ENCODE measurements around the gene CARS1.

Gene CARS1

DNA sequence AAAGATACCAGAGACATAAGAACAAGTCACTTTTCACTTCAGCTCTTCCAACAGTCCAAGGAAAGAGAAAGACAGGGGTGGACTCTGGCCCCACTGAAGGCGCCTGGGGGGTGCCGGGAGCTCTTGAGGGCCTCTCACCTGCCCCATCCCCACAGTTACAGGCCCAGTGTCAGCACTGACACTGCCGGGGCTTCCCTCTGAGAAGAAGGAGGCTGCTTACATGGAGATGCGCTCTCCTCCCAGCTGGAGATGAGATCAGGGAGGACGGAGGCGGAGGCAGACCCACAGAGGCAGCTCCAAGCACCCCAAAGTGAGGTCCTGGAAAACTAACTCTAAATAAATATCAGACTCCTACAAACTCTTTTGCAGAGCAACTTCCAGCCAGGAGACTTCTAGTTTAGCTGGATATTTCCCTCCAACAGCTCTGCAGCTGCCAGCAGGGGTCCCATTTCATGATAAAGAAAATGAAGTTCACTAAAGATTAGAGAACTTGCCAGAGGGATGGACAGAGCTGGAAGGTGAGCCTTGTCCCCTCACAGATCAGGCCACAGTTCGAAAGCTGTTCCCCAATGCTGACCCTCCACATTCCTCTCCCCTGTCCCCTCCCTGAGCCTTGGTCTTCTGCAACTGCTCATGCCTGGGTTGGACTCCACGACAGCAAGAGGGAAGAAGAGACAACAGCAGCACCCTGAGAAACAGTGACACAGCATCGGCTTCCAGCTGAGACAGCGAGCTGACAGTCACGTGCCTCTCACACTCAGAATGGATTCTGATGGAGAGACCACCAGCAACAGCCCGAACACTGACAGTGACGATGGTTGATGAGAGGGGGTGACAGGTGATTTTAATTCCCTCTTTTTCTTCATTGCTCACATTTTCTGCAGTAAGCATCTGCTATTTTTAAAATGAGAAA is 5.8 kb downstream of the CARS1 start:
- Histone ChIP-seq H3K4me3 (replicated peaks; ENCODE audit: insufficient read depth, low read length) (no peak overlapping the region), H3K27me3 (ENCODE audit: insufficient read depth, poor library complexity, severe bottlenecking) (no peaks in the 10 kb centered on the region), H3K27ac (replicated peaks) (no peak overlapping the region)
- TF ChIP-seq SPI1 (IDR thresholded peaks at IDR 0.05; ENCODE audit: borderline replicate concordance, low read depth) (no peak), POLR2AphosphoS5 (IDR thresholded peaks at IDR 0.05; ENCODE audit: low read depth) (no peak), GABPA (IDR thresholded peaks at IDR 0.05; ENCODE audit: low read depth) (no peak)
- TF ChIP-seq, protein P1, sequence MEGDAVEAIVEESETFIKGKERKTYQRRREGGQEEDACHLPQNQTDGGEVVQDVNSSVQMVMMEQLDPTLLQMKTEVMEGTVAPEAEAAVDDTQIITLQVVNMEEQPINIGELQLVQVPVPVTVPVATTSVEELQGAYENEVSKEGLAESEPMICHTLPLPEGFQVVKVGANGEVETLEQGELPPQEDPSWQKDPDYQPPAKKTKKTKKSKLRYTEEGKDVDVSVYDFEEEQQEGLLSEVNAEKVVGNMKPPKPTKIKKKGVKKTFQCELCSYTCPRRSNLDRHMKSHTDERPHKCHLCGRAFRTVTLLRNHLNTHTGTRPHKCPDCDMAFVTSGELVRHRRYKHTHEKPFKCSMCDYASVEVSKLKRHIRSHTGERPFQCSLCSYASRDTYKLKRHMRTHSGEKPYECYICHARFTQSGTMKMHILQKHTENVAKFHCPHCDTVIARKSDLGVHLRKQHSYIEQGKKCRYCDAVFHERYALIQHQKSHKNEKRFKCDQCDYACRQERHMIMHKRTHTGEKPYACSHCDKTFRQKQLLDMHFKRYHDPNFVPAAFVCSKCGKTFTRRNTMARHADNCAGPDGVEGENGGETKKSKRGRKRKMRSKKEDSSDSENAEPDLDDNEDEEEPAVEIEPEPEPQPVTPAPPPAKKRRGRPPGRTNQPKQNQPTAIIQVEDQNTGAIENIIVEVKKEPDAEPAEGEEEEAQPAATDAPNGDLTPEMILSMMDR (IDR thresholded peaks at IDR 0.05; ENCODE audit: insufficient read depth, low read length), result no peak
- TF ChIP-seq, protein P2, sequence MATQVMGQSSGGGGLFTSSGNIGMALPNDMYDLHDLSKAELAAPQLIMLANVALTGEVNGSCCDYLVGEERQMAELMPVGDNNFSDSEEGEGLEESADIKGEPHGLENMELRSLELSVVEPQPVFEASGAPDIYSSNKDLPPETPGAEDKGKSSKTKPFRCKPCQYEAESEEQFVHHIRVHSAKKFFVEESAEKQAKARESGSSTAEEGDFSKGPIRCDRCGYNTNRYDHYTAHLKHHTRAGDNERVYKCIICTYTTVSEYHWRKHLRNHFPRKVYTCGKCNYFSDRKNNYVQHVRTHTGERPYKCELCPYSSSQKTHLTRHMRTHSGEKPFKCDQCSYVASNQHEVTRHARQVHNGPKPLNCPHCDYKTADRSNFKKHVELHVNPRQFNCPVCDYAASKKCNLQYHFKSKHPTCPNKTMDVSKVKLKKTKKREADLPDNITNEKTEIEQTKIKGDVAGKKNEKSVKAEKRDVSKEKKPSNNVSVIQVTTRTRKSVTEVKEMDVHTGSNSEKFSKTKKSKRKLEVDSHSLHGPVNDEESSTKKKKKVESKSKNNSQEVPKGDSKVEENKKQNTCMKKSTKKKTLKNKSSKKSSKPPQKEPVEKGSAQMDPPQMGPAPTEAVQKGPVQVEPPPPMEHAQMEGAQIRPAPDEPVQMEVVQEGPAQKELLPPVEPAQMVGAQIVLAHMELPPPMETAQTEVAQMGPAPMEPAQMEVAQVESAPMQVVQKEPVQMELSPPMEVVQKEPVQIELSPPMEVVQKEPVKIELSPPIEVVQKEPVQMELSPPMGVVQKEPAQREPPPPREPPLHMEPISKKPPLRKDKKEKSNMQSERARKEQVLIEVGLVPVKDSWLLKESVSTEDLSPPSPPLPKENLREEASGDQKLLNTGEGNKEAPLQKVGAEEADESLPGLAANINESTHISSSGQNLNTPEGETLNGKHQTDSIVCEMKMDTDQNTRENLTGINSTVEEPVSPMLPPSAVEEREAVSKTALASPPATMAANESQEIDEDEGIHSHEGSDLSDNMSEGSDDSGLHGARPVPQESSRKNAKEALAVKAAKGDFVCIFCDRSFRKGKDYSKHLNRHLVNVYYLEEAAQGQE (IDR thresholded peaks at IDR 0.05; ENCODE audit: insufficient replicate concordance, low read depth), result no peak
- DNase-seq (ENCODE audit: low read depth in 1 of 2, low spot score in 1 of 2), result no peak

DNA sequence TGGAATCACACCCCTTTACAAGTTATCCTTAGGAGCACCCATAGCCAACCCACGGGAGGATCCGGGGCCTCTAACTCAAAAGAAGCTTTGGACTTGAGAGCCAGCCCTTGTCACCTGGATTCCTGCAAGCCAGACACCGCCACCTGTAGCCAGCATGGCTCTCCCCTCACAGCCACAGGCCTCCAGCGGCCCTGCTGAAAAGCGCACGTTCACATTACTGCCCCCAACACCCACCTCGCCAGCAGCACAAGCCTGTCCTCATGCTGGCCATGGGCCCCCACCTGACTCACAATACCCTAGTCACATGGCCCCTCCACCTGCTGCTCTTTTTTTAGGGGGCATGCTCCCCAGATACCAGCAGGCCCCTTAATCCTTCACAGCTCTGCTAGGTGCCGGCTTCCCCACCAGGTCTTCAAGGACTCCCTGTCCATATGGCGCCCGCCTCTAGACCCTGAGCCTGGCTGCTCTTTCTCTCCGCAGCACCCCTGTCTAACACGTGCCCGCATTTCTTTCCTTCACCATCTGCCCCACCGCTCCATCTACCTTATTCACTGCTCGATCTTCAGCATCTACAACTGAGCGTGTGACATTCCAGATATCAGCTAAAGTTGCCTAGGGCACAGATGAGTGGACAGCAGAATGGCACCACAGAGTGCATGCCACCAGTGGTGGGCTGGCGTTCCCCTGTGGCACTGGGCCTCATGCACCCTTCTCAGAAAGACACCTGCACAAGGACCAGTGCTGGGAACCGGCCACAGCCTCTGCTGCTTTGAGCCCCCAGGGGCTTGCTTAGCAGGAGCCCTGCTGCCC is 6.6 kb downstream of the CARS1 start:
- H3K4me3 ChIP-seq (replicated peaks; ENCODE audit: insufficient read depth, low read length), result no peak overlapping the region
- TF ChIP-seq, protein P1 (IDR thresholded peaks at IDR 0.05; ENCODE audit: insufficient read depth, low read length), result no peak
- TF ChIP-seq, protein P2 (IDR thresholded peaks at IDR 0.05; ENCODE audit: insufficient replicate concordance, low read depth), result no peak
- TF ChIP-seq GABPA (IDR thresholded peaks at IDR 0.05; ENCODE audit: low read depth), result no peak
- TF ChIP-seq POLR2AphosphoS5 (IDR thresholded peaks at IDR 0.05; ENCODE audit: low read depth), result no peak
- TF ChIP-seq SPI1 (IDR thresholded peaks at IDR 0.05; ENCODE audit: borderline replicate concordance, low read depth), result no peak
- H3K27ac ChIP-seq (replicated peaks), result peak overlapping the region; percentile 1

DNA sequence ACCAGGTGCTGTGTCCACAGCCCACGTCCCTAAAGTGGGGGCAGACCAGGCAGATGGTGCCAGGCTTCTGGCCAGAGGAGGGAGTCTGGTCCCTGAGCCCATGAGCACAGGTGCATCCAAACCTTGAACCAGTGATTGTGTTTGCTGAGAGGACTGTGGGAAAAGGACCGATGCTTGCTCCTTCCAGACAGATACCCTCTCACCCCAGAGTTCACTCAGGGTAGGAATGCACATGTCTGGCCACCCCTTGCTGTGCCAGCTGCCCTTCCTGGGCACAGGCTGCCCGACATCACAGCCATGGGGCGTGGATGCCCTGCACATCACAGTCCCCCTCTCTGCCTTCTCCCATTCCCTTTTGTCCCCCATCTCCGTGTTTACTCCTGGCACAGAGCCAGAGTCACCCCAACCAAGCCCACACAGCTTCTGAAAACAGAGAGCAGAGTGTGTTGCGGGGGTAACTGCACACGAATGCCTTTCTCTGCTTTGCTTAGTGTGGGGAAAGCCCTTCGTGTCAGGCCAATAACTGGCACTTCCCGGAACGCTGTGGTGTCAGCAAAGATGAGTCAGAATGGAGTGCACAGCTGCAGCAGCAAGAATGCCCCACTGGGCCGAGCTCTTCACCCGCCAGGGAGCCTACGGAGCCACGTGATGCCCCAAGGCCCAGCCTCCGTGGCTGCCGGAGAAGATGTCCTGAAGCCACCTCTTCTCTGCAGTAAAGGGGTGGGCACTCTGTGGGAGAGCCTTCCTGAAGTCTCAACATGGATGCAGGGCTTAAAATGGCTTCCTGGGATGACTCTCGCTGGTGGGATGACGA is 7.6 kb downstream of the CARS1 start:
- Histone ChIP-seq H3K27me3 (ENCODE audit: insufficient read depth, poor library complexity, severe bottlenecking) (no peaks in the 10 kb centered on the region), H3K4me3 (replicated peaks; ENCODE audit: insufficient read depth, low read length) (no peak overlapping the region), H3K27ac (replicated peaks) (peak overlapping the region; percentile 73)
- peak; percentile 60 for TF ChIP-seq POLR2AphosphoS5 (IDR thresholded peaks at IDR 0.05; ENCODE audit: low read depth)
- TF ChIP-seq, protein P2 (IDR thresholded peaks at IDR 0.05; ENCODE audit: insufficient replicate concordance, low read depth), result no peak
- no peak for TF ChIP-seq GABPA (IDR thresholded peaks at IDR 0.05; ENCODE audit: low read depth)
- TF ChIP-seq, protein P1 (IDR thresholded peaks at IDR 0.05; ENCODE audit: insufficient read depth, low read length), result peak; percentile 57
- peak; percentile 78; the same call in 1 of the 2 replicates for TF ChIP-seq SPI1 (IDR thresholded peaks at IDR 0.05; ENCODE audit: borderline replicate concordance, low read depth)
- DNase-seq (ENCODE audit: low read depth in 1 of 2, low spot score in 1 of 2), result peak; percentile 88 to 93

More for the DNA sequence above, 6.6 kb downstream of the CARS1 start:
- H3K27me3 ChIP-seq (ENCODE audit: insufficient read depth, poor library complexity, severe bottlenecking), result no peaks in the 10 kb centered on the region
- no peak for DNase-seq (ENCODE audit: low read depth in 1 of 2, low spot score in 1 of 2)

All from HL-60 (cell line).